ENCODE measurements around the gene IDI1.
A peak's percentile ranks its signal among the peaks of the same experiment; 100 is the strongest.
"Not testable (repeated sequence)": the region's sequence is repeated elsewhere in the genome, so short reads cannot be mapped to it uniquely, and the experiment has no call there.

Gene IDI1

DNA sequence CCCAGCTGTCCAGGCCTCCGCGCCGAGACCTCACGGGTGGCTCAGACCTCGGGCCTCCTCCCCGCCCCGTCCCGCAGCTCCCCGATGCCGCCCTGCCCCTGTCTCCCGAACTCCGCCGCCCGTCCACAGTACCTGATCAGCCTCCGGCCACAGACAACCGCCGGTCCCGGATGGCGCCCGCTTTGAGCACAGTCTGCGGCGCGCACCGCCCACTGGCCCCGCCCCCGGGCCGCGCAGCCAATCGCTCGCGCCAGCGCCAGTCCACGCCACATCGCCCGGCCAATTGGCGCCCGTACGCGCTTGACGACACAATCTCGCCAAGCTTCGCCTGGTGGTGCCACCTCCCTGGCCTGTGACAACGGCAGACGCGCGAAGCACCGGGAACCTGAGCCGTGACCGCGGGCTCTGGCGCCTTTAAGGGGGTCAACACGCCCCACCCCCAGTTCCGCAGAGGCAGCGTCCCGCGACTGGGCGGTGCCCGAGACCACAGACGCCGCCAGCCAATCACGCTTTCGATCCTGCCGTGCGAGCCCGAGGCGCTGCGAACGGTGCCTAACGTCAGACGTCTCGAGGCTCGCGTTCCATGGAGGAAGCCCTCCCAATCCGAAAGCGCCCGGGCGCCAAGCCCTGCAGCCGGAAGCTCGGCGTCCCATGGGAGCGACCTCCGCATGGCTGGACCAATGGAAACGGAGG is at the start of gene IDI1:
IDI1 (minus strand) TSS at position 388 of the 693 bp plus-strand sequence; CDS start at position 272, 116 bp downstream.
- DNase-seq (ENCODE audit: low read depth in 2 of 2) = peak; percentile 92 to 96

DNA sequence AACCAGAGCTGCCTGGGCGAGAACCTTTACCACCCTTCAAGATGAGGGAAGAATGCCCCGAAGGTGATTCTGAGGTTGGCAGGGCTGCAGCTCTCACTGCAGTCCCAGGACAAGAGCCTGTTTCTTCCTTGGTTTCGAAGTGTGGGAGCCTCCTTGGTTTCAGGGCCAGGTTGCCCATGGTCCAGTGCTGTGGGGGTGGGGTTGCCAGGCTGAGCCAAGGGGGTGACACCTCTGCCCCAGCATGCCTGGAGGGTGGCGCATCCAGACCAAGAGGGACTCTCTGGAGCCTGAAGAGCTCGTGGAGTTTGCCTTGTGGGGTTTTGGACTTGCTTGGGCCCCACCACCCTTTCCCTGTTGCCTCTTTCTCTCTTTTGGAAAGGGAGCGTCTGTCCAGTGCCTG is 48.5 kb upstream of the IDI1 start:
- DNase-seq (ENCODE audit: low read depth in 2 of 2) = no peak

DNA sequence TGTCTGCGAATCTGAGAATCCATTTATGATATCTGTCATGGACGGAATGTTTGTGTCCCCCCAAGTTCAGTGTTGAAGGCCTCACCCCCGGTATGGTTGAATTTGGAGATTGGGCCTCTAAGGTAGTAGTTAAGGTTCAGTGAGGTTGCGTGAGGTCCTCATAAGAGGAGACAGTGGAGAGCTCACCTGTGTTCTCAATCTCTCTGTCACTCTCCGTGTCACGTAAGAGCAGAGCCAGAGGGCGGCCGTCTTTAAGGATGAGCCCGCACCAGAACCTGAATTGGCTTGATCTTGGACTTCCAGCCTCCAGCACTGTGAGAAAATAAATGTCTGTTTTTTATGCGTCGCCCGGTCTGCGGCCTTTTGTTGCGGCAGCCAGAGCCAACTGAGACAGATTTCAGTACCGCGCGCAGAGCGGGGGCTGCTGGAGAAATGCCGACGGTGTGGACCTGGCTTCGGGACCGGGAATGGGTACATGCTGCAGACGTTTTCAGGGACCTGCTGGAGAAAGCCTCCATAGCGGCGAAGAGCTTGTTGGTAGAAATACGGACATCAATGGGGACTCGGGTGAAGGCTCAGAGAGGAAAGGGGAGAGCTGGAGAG is 47.5 kb upstream of the IDI1 start:
- no peak for DNase-seq (ENCODE audit: low read depth in 2 of 2)

DNA sequence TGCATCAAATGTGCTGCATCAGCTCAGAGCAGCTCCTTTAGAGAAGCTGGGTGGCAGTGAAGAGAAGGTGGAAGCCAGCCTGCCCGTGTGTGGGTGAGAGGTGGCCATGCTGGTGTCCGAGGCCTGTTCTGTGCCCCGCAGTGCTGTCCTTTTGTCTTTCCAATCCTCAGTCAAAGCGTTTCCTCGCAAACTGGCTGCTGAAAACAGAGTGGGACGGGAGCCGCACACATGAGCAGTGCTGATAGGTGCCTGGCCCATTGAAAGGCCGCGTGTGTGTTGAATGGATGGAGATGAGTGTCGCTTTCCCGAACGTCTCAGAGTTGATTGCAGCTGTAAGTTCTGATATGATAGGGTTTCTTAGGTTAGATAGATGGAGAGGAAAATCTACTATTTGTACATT is 46.6 kb upstream of the IDI1 start:
- no peak for DNase-seq (ENCODE audit: low read depth in 2 of 2)

DNA sequence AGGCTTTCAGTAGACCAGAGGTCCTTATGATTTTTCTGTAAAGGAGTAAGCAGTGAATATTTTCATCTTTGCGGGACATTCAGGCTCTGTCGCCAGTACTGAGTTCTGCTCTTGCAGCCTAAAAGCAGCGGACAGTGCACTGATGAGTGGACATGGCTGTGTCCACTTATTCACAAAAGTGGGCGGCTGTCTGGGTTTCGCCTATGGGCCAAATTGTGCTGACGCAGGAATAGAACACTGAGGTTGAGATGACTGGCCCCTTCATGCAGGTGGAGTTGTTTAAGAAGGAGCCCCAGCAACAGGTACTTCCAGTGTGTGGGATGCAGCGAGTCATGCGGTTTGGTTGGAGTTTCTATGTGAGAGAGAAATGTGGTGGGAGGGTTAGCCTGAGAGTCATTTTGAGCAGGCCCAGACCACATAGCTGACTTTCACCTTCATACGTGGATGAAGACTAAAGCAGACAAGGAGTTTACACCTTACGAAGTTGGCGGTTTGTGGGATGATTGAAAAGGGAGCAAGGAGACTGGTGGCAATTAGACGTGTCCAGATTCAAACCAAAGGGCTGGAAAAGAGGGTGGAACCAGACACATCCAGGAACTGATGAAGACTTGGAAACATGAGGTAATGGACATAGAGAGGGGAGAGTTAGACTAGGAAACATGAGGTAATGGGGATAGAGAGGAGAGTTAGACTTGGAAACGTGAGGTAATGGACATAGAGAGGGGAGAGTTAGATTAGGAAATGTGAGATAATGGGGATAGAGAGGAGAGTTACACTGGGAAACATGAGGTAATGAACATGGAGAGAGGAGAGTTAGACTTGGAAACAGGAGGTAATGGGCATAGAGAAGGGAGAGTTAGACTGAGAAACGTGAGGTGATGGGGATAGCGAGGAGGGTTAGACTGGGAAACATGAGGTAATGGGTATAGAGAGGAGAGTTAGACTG is 45.5 kb upstream of the IDI1 start:
- peak in 1 of 2 donors; percentile 15 for DNase-seq (ENCODE audit: low read depth in 2 of 2)

DNA sequence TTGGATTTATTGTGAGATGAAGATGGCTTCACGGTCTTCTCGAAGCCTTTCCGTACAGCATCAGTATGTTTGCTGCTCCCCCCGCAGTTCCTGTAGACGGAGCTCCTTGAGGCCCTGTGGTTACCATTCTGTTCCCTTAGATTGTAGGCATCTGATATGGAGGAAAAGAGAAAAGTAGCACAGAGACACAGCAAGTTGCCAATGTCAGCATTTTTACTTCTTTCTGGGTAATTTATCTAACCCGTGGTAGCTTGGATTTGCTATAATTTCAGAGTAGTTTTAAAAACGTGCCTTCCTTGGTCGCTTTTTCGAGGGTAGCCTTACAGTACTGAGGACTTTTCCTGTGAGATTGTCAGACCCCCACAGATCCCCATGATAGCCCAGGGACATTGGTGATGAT is 44.8 kb upstream of the IDI1 start:
- DNase-seq (ENCODE audit: low read depth in 2 of 2) = no peak

DNA sequence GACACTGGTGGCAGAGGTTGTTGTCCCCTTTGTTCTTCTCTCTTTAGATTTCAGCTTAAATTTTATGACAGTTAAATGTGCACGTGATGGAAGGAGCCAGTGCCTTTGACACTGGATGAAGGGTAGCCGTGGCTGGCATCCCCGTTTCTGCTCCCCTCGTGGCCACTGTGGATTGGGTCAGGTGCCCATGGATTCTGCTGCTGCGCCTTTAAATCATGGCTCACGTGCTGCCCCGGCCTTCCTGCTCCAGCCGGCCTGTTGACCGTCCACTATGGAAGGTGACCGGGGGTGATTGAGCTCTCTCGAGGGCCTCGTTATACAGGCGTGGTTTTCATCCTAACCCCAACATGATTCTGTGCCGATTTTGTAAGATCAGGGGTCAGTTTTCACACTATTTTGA is 41.8 kb upstream of the IDI1 start:
- no peak for DNase-seq (ENCODE audit: low read depth in 2 of 2)

DNA sequence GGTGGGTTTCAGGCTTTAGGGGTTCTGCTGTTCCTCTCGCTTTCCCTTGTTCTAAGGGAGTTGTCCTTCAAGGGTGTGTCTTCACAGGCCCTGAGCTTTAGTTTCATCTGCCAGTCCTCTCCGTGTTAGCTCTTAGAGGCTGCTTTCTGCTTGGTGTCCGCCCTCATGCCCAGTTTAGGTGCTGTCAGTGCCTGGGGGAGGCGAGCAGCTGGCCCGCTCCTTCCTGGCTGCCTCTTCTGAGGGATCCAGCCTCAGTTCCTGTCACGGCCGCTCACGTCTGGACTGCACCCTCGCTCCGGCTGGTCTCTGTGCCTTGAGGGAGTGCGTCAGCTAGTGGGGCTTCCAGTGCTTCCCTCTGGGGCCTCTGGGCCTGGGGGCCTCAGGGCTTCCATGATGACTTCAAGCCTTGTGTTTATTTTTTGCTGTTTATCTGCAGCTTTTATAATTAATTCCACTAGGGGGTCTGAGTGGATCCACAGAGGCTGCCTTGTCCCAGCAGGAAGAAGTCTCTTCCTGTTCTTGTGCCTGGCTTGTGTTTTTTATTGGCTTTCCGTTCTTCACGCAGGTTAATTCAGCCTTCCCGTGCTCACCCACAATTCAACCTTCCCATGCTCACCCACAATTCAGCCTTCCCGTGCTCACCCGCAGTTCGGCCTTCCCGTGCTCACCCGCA is 40.2 kb upstream of the IDI1 start:
- DNase-seq (ENCODE audit: low read depth in 2 of 2) = no peak

DNA sequence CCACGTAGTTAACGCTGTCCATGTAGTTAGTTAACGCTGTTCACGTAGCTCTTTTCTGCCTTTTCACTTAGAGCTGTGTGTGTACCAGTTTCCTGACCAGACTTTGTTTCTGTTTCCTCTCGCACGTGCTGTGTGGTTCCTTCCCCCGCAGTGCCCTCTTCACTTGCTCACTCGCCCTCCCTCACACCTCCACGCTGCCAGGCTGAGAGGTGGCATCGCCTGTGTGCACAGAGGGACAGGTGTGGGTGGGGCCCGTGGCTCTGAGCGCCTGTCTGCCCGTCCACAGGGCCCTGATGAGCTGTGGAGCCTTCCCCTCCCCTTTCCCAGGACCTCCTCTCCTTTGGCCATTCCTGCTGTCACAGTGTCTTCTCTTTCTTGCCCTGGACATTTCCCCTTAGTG is 37.9 kb upstream of the IDI1 start:
- no peak for DNase-seq (ENCODE audit: low read depth in 2 of 2)

DNA sequence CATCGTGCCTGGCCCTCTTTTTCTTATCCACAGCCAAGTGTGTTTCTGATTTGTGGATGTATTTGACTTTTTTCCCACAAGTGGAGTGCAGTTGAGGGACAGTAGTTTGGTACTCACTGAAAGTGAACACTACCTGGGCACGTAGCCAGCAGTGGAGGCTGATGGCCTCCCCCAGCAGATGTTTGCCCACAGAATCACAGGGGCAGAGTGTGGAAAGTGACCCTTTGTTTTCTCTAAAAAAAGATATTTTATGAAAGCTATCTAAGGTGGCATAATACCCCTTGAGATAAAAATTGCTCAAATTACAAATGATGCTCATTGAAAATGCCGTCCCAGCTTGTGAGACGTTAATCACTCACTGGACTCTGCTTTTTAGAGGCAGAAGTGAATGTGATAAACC is 36.3 kb upstream of the IDI1 start:
- DNase-seq (ENCODE audit: low read depth in 2 of 2) = no peak

DNA sequence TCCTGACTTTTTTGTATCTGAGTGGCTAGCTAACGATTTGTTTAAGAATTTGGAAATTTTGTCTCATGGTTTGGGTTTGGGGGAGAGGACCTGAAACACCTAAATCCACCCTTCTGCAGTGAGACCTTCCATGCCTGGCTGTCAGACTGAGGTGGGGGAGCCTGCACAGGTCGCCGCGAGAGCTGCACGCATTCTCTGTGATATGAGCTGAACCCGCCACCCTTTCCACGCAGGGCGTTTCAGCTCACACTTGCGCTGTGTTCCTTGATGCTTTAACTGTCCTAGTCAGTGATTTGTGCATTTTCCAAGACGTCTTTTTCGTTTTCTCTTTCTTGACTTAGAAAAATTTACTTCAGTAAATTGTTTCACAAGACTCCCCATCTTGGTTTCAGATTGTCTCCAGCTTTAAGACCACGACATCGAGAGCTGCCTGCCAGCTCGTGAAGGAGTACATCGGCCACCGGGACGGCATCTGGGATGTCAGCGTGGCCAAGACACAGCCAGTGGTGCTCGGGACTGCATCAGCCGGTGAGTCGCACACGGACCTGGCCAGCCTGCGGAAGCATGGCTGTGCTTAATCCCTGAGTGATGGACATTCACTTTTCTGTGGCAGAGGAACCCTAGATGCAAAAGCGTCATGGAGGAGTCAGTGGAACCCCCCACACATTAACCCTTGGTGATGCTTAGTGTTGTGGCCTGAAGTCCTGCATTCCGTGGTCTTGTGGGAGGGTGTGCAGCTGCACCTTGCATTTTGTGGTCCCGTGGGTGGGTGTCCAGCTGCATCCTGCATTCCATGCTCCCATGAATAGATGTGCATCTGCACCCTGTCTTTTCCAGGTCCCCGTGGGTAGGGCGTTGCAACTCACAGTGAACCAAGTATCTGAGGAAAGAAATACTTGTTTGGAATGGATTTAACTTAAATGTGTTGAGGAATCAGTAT is 35.4 kb upstream of the IDI1 start:
- no peak for DNase-seq (ENCODE audit: low read depth in 2 of 2)

DNA sequence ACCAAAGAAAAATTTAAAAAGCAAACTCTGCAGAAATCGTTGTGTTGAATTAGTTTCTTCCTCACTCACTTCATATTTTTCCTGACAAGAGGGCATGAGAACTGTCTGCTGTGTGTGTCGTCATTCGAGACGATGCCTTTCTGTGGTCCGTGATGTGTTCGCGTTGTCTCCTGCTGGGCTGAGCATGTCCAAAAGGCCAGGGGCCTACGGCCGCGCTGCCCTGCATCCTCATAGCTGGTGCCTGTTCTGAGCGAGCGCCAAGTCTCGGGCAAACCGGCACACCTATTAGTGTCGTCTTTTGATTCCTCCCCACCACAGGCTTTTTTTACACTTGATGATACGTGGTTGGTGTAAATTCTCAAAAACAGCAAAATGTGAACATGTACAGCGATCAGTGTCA is 34.7 kb upstream of the IDI1 start:
- no peak for DNase-seq (ENCODE audit: low read depth in 2 of 2)

DNA sequence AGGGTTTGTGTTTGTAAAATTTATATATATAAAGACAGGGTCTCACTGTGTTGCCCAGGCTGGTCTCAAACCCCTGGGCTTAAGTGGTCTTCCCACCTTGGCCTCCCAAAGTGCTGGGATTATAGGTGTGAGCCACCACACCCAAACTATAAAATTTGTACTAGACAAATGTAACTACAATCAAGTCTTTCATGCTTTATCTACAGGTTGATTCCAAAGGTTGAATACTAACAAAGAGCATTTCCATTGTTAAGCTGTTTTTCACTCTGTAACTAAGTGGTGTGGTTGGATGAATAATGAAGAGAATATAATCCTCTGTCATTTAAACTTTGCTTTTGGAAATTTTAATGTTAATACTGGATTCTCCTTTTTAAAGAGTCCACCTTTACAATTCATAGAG is 29.7 kb upstream of the IDI1 start:
- DNase-seq (ENCODE audit: low read depth in 2 of 2) = no peak

DNA sequence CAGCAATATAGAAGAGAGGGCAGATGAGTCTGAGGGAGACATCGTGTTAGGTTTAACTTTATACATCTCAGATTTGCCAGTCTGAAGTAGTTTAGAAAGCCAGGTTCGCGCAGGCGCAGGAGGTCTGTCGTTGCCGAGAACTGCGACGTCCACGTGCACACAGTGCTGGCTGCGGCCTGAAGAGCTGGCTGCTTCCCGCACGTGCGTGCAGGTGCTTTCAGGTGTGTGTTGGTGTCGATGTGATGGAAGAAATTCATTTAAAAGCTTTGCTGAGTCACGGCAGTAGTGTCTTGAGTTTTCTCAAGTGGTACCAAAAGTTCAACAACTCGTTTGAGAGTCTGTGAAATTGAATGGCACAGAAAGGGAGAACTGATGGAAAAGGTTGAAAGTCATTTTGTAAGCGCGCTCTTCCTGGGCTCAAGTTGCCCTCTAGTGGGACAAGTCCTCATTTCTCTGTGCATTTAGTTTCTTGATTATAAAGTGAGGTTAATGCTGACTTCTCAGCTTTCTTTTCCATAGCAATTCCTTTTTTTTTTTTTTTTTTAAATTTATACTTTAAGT is 25.9 kb upstream of the IDI1 start:
- no peak for DNase-seq (ENCODE audit: low read depth in 2 of 2)

DNA sequence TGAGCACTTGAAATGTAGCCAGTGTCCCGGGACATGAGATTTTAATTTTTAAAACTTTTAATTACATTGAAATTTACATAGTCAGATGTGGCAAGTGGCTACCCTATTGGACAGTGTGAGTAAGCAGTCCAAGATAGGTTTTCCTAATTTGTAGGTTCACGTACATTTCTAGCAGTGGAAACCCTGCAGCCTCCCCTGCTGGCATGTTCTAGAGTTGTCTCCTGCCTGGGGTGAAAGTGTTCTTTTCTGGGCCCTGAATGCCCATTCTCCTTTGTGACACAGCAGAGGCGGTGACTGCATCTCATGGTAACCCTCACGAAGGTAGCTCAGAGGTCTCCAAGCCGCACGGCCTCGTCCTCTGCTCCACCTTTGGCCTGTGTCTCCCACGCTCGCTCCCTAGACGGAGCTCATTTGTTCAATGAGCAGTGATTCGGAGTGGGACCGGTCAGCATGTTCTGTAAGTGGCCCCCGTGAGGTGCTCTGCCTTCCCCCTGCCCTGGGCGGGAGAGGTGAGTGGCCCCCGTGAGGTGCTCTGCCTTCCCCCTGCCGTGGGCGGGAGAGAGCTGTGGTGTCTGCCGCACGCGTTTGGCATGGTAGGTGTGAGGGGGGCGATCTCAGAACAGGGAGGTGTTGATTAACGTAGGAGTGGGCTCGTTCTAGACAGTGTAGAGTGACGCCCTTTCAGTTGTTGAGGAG is 25.3 kb upstream of the IDI1 start:
- DNase-seq (ENCODE audit: low read depth in 2 of 2) = no peak

DNA sequence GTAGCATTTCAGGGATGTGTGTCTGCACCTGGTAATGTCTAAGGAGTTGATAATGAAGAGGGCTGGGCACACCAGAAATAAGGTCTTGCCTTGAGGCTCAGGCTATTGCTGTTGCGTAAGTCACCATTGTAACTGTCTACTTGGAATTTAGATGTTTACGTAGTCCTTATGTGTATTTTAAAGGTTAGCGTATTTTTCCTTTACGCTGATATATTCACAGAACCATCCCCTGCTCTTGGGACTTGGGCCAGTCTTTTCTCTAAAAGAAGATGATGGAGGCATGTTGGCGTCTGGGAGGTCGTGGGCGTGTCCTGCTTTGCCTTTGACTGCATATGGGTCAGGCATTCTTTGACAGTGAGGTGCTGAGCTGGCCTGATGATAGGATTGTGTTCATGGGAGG is 22.0 kb upstream of the IDI1 start:
- DNase-seq (ENCODE audit: low read depth in 2 of 2) = no peak

DNA sequence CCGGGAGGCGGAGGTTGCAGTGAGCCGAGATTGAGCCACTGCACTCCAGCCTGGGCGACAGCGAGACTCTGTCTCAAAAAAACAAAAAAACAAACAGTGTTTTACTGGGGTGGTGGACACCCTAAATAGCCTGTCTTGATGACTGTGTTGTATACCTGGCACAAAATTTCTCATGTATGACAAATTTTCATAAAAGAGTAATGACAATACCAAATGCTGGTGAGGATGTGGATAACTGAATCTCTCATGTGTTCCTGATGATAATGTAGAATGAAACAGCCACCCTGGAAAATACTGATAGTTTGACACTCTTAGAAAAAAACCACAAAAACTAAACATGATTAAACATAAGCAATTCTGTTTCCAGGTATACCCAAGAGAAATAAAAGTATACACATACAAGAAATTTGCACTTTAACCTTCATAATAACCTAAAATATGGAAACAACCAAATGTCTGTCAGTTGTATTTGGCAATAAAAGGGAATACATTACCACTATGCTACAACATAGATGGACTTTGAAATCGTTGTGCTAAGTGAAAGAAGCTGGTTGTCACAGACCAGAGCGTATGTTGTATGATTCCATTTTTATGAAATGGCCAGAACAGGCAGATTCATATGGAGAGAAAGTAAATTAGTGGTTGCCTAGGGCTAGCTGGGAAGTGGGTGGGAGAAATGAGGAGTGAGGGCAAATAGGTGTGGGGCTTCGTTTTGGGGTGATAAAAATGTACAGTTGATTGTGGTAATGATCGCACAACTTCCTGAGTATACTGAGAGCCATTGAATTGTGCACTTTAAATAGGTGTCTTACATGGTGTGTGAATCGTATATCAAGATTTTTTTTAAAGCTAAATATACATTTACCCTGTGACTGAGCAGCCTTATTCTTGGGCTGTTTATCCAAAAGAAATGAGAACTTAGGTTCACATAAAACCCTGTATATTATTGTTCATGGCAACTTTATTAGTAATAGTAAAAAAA is 19.8 kb upstream of the IDI1 start:
- DNase-seq (ENCODE audit: low read depth in 2 of 2) = no peak

DNA sequence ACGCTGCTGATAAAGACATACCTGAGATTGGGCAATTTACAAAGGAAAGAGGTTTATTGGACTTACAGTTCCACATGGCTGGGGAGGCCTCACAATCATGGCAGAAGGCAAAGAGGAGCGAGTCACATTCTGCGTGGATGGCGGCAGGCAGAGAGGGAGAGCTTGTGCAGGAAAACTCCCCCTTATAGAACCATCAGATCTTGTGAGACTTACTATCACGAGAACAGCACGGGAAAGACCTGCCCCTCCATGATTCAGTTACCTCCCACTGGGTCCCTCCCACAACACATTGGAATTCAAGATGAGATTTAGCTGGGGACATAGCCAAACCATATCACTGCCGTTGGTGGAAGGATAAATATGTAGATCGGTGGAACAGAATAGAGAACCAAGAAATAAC is 17.8 kb upstream of the IDI1 start:
- DNase-seq (ENCODE audit: low read depth in 2 of 2) = not testable (repeated sequence)

DNA sequence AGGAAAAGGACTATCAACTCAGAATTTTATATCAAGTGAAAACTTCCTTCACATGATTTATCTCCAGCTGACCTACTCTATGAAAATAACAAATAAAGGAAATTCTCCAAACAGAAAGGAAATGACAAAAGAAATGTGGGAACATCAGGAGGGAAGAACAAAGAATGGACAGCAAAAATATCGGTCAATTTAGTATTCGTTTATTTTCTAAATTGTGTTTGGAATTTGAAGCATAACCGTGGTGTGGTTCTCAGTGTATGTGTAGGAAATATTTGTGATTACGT is 16.0 kb upstream of the IDI1 start:
- no peak for DNase-seq (ENCODE audit: low read depth in 2 of 2)
